Activated T-cell treated with anti-CD3 and anti-CD28 coated beads, Interleukin-2, amount 50 U/mL, for 48 hours (primary cell): ENCODE data around the gene CXCR6.
A peak's percentile ranks its signal among the peaks of the same experiment; 100 is the strongest.

Experiments used
- DNase-seq, 2 experiments: peaks; one replicate each; pipeline ENCODE4 v3.0.0-alpha.2; 2020

CXCR6 gene

DNA sequence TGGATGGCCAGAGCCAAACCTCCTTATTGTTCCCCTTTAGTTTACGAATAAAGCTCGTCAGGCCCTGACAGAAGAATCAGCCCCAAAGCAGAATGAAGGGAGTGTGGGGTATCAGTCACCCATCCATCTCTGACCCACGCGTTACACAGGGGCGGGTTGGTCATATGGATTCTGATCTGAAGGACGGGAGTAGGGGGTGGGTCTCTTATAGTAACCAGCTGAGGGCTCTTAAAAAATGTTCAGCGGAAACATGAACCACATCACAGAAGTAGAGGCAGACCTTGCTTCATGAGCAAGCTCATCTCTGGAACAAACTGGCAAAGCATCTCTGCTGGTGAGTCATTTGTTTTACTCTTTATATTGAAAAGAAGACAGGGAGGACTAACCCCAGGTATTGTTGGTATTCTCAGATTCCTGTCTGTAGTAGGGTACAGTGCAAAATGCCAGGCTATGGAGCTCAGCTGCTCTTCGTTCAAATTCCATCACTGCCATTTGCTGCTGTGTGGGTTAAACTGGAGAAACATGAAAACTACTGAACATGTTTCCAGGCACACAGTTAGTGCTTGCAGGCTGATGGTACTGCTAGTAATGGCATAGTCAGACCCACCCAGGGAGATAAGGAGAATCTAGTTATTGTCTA is at the start of gene CXCR6:
CXCR6 (plus strand) TSS at position 258 of the 640 bp plus-strand sequence. CDS start 3,018 bp downstream, outside the sequence.
- peak; percentile 59 to 62 for DNase-seq

DNA sequence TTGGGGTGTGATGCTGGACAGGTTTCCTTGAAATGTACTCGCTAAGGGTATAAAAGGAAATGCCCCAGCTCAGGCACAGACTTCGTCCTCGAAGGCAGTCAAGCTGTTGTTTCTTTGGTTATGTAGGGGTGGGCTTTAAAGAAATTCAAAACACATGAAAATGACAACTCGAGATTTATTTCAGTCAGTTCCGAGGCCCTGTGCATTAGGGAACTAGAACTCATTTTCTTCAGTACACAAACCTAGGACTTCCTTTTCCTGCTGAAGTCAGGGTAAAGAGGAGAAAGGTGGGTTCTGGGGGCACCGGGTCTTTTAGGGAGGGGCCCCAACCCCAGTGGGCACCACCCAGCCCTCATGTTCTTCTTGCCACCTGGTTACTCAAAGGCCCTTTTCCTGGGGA is 49.2 kb upstream of the CXCR6 start:
- DNase-seq = no peak

DNA sequence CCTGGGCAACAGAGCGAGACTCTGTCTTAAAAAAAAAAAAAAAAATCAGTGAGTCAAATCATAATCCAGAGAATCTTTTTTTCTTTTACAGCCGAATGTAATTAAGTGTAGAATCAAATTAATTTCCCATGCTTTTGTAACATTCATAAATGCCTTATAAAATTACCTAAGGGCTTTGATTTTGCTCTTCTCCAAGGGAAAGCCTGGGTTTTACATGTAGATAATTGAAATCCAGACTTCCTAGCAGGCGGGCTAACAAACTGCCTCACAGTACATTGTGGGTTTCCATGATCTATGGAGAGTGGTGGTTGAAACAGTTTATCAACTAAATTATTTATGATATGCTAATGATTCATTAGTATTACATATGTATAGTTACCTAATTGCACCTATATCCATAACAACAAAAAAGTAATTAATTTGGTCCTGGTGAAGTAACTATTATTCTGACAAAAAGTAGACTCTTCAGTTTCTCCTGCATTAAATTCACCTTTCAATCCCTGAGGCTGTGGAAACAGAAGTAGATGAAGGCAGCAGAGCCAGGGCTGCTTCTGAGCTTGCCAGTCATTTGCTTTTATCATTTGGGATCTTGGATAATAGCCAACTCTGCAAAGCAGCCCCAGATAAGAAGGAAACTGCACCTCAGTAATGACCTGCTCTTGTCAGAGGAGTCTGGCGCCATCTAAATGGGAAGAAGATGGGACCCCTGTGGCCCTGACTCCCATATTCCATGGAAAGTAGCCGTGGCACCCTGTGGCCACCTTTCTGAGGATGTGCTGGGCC is 47.4 kb upstream of the CXCR6 start:
- no peak for DNase-seq

DNA sequence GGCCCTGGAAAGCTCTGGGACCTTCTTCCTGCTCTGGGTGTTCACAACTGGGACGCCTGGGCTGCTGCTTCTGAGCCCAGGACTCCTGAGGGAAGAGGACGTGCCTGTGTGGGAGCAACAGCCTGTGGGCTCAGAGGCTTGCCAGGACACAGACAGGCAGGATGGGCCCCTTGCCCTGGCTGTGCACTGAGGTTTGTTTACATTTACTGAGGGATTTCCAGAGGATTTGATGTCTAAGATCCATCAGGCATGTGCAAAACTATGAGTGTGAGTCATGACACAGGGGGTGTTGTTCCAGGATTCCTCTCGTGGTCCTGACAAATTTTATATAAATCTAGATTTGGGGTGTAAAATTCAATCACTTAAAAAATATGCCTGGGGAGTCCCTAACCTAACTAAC is 46.3 kb upstream of the CXCR6 start:
- DNase-seq = no peak

DNA sequence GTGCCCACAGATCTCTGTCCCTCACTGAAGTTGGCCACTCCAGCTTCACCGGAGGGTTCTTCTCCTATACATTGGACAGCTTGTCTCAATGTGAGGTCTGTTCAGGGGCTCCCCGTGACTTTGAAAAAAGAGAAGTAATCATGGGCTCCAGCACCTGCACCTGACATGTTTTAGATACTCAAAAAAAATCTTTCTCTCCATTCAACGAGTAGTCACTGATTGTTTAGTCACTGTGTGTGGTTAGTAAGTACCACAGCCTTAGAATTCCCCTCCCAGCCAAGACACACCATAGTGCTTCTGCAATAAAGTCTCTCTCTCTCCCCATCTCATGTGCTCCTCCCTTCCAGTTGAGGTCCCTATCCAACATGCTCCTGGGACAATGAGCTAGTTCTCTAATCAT is 38.3 kb upstream of the CXCR6 start:
- peak in 1 of 2 experiments; percentile 15 for DNase-seq

DNA sequence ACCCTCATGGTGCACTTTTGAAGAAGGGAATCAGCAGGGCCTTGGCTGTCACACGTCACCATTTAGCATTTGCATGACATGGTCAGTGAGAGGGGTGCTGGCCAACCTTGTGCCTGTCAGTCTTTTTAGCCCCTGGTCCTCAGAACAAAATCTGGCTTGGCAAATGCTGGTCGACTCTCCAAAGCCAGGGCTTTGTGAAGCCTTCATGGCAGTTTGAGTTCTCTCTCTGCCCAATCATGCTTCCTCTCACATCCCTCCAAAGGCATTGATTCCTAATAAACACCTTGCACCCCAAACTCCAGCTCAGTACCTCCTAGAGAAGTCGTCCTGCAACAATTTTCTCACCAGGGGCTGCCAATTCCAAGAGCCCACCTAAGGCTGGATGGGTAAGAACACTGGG is 37.5 kb upstream of the CXCR6 start:
- DNase-seq = no peak

DNA sequence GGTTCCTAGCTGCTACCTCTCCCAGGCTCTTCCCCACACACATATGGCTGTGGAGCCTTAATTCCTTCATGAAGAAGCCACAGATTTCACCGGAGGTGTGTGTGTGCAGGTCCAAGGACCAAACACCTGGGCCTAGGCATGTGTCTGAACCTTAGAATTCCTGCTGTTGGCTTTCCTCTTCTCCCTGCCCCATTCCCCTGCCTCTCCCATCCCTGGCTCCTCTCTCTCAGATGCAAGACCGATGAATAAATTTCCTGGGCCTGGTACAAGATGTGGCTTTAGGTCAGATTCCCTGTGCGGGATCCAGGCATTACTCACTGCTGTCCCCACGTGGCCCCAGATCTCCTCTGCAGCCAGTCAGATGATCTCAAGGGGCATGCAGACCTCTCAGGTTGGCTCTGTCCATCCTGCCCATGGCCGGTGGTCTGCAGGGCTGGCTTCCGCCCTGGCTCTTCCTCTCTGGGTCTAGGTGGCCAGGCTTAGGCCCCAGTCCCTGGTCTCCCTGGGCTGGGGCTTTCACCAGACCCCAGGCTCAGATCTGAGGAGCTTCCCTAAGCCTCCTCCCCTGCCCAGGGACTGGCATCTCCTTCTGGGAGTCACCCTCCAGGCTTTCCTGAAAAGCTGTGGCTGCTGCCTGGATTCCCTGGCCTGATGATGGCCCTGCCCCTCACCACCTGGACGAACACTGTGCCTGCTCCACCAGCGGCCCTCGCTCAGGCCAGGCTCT is 36.4 kb upstream of the CXCR6 start:
- DNase-seq = no peak

DNA sequence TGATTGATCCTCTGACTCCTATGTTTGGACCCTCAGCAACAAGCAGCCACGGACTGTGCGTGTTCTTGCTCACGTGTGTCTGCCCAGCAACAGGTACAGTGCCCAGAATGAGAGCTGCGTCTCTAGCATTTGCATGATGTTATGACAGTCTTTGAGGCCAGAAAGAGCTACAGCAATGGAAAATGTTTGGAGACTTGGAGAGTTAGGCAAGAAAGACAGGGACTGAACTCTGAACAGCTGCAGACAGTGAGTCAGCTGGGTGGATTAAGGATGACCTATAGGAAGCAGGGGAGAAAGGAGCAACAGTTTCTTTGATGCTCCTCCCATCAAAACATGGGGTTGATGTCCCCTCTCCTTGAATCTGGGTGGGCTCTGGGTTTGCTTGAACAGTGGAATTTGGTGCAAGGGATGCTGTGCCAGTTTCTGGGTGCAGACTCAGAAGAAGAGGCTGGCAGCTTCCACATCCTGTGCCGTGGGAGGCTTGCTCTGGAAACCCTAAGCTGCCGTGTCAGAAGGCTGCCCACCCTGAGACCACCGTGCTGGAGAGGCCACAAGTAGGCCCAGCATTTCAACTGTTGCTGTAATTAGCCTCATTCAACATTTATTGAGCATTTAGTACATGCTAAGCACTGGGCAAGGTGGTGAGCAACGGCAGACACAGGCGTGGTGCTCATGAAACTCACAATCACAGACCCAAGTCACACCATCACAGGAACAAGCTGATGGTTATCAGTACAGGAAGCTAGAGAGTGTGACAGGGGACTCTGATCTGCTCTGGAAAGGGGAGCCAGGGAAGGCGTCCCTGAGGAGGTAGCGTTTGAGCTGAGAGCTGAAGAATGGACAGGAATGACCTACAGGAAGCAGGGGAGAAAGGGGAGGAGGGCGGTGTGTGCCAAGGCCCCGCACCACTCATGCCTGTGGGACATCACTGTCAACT is 35.2 kb upstream of the CXCR6 start:
- no peak for DNase-seq

DNA sequence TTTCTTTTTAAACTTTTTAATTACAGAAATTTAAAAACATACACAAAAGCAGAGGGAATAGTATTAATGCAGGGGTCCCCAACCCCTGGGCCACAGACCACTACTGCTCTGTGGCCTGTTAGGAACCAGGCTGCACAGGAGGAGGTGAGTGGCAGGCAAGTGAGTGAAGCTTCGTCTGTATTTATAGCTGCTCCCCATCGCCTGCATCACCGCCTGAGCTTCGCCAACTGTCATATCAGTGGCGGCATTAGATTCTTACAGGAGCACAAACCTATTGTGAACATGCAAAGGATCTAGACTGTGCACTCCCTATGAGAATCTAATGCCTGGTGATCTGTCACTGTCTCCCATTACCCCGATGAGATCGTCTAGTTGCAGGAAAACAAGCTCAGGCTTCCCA is 34.5 kb upstream of the CXCR6 start:
- DNase-seq = no peak

DNA sequence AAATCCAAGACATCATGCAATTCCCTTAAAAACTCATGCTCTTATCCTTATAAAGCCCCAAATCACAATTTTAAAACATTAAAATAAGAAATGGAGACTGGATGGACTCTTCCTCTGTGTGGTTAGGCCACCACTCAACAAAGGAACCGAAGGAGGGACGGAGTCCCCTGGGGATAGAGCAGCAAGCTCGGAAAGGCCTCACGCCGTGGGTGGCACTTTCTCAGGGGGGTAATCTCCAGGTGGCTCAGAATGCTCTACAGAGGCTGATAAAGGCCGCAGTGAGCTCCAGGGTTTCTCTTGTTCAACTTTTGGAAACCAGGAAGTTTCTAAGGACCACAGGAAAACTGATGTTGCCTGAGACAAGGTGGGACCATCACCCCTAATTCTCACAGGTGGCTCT is 33.7 kb upstream of the CXCR6 start:
- DNase-seq = peak in 1 of 2 experiments; percentile 10

DNA sequence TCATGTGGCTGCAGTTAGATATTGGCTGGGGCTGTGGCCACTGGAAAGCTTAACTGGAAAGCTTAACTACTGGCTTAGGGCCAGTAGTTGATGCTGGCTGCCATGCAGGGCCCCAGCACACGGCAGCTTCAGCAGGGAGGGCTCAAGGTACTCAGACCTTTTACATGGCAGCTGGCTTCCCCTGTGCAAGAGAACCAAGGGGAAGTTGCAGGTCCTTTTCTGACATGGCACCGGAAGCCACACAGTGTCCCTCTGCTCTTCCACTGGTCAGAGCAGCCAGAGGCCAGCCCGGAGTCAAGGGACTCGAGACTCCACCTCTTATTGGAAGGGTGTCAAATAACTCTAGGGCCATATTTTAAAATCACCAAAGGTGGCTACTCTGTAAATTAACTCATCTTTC is 32.4 kb upstream of the CXCR6 start:
- peak in 1 of 2 experiments; percentile 11 for DNase-seq

DNA sequence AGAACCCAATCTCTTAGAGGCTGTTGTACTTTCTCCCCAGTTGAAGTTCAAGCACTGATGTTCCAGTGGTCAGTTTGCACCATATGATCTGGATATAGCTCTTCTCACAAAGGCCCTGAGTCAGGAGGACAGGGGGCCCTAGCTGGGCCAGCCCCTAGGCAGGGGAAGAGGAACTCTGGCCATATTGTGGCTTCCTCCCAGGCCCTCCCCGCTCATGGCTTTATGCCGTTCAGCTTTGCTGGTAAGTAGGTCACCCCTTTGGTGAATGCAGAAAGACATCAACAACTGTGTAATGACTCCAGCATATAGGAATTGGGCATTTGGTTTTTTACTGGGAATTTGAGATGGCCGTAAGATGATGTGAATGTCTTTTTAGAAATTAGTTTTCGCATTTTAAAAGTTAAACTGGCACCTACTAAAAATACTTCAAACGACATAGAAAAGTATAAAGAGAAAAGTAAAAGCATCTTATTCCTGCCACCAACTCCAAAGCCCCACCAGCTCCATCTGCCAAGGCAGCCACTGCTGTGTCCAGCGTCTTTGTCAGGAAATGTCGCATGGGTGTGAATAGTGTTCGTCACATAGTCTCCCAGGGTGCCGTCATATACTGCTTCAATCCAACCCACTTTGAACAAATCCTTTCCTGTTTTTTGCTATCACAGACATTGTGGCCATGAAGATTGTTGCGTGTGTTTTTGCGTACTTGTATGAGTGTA is 31.6 kb upstream of the CXCR6 start:
- peak in 1 of 2 experiments; percentile 13 for DNase-seq

DNA sequence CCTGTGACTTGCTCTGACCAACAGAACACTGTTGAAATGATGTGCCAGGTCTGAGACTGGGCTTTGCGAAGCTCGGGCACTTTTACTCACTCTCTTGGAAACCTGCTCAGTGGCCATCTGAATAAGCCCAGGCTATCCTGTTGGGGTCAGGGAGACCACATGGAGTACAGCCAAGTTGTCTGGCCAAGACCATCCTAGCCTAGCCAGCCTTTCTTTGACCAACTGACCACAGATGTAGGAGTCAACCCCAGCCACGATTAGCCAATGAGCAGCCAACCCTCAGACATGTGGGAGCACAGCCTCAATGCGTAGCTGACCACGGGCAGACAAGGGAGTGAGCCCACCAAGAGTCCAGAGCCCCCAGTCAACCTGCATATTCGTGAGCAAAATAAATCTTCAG is 30.8 kb upstream of the CXCR6 start:
- DNase-seq = peak in 1 of 2 experiments; percentile 11

DNA sequence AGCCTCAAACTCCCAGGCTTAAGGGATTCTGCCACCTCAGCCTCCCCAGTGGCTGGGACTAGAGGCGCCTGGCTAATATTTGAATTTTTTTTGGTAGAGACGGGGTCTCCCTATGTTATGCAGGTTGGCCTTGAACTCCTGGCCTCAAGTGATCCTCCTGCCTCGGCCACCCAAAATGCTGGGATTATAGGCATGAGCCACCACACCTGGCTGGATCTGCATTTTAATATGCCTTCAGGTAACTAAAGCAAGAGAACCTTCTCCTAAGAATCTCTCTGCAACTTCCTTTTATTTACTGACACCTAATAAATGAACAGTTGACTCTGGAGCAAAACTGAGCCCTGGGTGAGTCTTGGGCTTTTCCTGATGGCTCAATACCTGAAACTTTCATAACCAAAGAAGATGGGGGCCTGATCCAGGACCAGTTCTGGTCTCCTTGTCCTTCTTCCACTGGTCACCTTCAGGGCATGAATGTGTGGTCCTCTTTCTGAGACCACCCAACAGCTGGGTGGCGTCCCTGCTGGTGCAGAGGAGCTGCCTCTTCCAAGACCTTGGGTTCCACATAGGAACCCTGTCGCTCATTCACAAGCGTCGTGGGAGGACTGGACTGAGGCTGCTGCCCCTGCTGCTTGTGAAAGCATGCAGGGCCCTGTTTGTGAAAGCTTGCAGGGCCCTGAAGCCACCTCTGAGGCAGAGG is 28.8 kb upstream of the CXCR6 start:
- no peak for DNase-seq

DNA sequence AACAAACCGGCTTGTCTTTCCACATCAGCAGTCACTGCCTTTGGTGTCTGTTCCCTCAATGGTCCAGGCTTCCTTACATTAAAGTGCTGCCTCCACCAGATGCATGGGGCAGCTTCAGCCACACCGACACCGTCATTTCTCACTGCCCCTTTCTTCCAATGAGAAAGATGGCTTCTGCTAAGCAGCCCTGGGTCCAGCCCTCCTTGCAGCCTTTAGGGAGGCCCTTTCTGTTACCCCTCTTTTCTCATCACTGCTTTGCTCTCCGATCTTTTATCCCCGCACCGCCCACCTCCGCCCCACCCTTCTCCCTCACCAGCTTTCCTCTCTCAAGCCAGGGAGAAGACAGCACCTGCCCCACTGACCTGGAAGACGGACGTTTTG is 28.2 kb upstream of the CXCR6 start:
- peak in 1 of 2 experiments; percentile 24 for DNase-seq

DNA sequence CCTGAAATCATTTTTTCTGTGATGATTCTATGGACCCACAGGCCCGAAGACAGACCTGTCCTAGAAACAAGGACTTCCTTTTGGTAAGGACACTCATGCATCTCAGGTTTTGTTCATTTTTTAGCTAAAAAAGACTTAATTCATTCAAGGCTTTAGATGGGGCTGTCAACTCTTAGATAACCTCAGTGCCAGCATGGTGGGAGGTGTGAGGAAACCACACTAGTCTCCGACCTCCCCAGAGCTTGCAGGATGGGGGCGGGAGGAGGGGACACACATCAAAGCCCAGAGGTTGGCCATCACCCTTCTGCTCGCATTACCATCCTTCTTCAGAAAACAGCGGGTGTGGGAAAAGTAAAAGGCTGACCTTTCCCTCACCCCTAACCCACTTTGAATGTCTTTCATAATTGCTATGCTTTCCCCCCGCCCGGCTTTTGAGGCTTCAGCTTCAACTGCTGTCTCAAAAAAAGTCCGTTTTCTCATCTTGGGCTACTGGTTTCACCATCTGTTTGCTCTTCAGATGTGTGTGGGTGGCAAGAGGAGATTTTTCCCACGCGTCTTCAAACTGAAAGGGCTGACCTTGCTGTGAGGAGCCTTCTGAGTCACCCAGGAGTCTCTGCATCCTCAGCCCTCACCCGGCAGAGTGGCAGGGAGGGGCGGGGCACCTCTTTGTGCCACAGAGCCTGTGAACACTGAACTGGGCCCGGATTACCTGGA is 27.6 kb upstream of the CXCR6 start:
- peak; percentile 86 to 88 for DNase-seq

DNA sequence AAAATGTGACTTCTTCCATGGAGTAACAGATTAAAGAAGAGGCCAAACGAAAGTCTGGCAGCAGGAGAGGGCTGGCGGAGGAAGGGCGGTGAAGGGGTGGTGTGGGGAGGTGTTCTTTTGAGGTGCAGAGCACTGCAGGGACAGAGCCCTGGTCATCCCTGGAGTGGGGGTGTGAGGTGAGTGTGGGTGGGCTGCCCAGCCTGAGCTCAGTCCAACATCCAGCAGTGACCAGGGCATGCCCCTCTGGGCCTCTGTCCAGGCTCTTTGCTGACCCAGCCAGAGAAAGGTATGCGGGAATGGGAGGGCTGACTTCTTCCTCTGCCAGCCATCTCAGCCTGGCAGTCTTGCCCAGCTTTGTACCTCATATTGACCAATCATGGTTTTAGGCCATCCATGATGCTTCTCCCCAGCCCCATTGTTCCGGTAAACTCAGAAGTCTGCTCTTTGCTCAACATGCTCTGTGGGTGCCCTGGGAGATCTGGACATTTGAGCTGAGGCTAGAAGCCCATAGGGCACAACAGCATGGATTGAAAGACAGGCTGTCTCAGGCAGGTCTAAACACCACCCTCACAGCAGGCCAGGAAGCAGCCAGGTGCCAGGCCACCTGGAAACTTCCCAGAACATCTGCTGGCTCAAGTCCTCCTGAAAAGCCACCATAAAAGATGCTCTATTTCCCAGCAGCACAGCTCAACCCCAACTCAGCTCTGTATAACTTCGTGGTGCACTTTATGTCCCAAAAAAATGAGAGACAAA is 25.9 kb upstream of the CXCR6 start:
- DNase-seq = peak in 1 of 2 experiments; percentile 14

DNA sequence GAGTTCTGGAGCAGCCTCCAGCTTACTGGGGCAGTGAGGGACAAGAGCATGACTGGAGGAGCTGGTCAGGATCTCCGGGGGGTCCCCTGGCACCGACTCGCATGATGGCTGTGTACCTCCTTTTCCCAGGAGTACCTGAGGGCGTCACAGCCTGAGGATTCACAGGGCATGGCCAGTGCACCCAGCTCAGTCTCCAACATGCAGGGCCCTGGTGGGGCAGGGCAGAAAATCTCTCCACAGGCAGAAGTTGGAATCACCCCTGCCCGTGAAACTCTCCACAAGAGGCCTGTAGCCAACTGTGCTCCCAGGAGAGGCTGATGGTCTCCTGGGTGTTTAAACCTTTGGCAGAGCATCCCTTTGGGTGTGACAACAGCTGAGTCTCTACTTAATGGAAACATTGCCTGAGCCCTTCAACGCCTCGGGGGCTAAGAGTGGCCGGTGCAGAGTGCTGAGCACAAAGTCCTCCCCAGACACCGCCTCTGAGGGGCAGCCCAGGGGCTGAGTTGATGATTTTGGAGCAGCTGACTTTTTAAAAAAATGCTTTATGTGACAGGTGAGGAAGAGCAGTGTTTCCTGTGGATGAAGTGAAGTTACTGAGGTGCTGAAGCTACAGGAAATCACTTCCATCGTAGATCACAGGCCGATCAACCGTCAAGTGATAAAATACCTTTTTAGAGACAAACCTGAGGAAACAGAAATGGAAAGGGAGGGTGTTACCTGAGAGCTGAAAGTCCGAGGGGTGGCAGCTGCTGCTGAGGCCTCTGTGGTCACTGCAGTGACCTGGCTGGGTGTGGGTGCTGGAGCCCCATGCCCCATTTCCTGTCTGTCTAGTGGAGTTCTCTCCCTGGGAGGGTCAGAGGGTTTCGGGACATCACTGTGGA is 21.9 kb upstream of the CXCR6 start:
- peak in 1 of 2 experiments; percentile 16 for DNase-seq

DNA sequence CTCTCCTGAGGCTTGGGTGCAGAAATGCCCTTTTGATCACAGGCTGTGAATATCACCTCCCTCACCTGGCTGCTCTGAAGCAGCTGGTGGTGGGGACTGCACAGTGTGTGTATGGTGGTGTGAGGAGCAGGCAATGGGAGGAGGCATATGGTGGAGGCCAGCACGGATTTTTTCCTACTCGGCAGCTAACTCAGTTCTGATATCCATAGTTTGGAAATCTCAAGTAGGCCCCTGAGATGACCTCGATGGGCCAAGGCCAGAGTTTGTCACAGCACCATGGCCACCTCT is 21.3 kb upstream of the CXCR6 start:
- DNase-seq = no peak
